ENCODE results near the gene NUDT15.
"Not testable (repeated sequence)": the region's sequence is repeated elsewhere in the genome, so short reads cannot be mapped to it uniquely, and the experiment has no call there.

NUDT15 gene

DNA sequence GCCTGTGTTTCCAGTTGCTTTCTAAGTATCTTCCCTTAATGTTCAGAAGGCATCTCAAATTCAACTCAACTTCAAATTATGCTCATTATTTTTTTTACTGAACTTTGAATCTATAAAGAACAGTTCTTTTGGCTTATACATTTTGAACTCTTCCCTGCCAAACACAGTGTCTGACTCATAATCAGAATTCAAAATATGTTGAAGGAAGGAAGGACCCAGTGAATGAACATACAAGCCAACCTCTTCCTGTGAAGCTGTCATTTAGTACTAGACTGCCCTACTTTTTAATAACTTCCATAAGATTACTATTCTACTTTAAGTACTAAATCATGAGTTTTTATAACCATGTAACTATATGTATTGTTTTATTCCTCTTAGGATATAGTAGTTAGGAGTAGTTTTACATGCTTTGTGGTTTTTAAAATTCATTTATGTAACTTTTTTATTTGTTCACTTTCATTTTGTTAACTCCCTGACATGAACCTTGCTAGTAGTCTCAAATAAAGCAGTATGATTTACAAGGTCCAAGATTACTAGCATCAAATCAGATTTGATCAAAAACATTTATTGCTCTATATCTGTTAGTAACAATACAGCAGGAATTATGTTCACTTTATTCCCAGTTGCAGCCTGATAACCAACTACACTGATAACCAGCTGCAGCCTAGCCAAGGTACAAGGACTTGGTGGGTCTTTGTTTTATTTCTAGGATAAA lies 6.4 kb downstream of the NUDT15 start:
- DNase-seq = no peak

- DNase-seq = no peak
These were observed 13.0 kb downstream of the NUDT15 start for GRCh38 chr13:48050550-48050949.

DNA sequence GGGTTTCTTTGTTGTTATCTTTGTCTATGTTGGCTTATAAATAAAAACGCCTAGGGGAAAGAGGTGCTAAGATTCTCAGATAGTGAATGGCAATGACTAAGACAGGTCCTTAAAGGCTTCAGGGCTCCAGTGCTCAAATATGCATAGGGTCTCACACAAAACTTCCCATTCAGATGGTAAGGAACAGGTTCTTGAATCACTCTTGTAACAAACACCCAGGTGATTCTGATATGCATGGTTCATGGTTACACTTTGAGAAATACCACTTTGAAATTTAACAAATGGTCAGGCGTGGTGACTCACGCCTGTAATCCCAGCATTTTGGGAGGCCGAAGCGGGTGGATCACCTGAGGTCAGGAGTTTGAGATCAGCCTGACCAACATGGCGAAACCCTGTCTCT lies 17.1 kb downstream of the NUDT15 start:
- DNase-seq = no peak

DNA sequence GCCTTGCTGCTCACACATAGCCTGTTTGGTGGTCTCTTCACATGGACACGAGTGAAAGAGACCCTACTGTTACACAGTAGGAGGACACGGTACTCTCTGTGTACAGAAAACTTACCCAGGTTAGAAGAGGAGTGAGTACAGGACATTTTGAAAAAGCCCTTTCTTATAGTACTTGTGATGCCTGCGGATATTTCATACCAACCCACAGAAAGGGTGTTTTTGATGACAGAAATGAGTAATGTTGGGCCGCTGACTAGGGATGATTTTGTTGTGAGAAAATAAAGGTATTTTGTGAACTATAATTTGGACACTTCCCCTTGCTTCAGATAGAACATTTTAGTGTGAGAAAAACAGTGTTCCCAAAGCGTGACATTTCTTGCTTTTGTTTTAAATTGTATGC lies 18.2 kb downstream of the NUDT15 start:
- DNase-seq = no peak

GRCh38 chr13:48058536-48058935 lies 21.0 kb downstream of the NUDT15 start:
- not testable (repeated sequence) for DNase-seq

- DNase-seq = not testable (repeated sequence)
These were observed 22.4 kb downstream of the NUDT15 start for GRCh38 chr13:48059951-48060350.

DNA sequence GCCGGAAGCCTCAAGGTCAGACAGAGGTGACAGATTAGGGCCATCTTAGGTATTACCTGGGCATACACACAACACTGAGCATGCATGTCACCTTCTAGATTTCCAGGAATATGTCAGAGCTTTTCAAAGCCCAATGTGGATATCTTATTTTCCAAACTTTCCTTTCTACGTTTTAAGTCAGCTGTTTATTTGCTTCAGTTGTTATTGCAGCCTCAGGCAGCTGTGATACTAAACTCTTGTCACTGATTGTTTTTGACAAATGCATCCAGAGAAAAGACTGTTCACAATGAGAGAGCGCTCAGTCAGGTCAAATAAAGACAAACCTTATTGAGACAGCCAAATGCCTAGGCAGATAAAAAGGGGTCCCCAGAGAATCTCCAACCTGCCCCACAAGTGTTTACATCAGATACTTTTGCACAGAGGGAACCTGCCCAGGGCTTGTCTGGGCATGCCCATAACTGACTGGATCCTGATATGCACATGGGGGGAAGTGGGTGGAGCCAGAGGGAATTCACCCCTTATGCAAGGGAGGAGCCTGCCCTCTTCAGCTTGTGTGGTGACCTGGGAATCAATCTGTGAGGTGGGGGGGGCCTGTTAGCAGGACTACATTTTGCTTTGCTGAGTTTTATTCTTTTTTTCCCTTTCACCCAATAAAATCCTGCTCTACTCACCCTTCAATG lies 28.9 kb downstream of the NUDT15 start:
- DNase-seq = peak; percentile 48

DNA sequence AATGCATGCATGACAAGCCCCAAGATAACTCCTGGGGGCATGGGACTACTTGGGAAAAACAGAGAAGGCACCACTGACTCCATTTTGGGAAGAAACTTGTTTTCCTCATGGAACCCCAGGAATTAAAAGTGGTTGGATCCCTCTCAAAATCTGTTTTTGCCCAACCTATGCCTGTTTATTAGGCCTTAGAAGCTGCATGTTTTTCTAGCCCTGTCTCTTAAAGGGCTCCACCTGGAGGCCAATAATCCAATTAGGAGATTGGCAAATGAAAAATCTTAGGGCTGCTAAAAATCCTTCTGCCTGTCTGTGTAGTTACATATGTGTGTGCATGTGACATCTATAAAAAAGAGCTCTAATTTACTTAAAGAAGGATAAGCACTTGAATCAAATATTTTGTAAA lies 30.5 kb downstream of the NUDT15 start:
- DNase-seq = no peak

- no peak for DNase-seq
These were observed 31.4 kb downstream of the NUDT15 start for GRCh38 chr13:48068952-48069351.

DNA sequence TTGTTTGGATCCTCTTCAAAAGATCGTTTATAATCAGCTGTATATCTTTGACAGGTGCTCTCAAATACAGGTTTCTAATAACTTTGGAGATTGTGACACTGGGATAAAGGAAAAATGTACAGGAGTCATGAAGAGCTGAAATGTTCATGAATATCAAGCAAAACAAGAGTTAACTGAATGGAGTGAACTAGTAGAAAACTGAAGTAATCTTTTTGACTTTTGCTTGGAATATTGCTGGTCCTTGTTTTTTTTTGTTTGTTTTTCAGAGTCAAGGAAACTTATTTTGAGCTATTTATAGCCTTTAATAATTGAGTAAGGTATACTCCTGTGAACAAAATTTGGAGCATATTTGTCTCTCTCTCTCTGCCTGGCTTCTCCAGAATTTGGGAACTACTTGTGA lies 32.0 kb downstream of the NUDT15 start:
- no peak for DNase-seq

- DNase-seq = no peak
These were observed 33.4 kb downstream of the NUDT15 start for GRCh38 chr13:48070942-48071341.

DNA sequence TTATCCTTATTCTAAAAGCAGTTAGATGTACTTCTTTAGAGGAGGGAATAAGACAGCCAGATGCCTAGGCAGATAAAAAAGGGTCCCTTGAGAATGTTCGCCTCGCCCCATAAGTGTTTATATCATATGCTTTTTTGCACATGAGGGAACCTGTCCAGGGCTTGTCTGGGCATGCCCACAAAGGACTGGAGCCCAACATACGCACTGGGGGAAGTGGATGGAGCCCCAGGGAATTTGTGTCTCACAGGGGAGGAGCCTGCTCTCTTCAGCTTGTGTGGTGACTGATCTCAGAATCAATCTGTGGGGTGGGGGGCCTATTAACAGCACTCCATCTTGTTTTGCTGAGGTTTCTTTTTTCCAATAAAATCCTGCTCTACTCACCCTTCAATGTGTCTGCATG lies 34.8 kb downstream of the NUDT15 start:
- DNase-seq = no peak

DNA sequence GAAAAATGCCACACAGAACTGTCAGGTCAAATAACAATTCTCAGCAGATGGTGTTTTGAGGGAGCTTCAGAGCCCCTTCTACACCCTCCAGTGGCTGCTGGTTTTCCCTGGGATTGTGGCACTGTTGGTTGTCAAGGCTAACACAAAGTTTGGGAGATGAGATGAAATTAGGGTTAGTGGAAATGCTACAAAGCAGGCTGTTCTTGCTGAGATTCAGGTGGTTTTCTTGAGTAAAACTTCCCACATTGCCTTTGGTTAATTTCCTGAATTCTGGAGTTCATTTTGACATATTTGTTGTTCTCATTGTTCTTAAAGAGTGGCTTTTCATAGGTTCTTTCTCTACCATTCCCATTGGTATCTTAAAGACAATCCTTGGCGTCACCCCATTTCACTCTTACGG lies 35.3 kb downstream of the NUDT15 start:
- DNase-seq = no peak

GRCh38 chr13:48074006-48074405 lies 36.5 kb downstream of the NUDT15 start:
- DNase-seq = no peak

- DNase-seq = no peak
These were observed 40.7 kb downstream of the NUDT15 start for GRCh38 chr13:48078251-48078656.

- no peak for DNase-seq
These were observed 44.2 kb downstream of the NUDT15 start for GRCh38 chr13:48081739-48082138.

DNA sequence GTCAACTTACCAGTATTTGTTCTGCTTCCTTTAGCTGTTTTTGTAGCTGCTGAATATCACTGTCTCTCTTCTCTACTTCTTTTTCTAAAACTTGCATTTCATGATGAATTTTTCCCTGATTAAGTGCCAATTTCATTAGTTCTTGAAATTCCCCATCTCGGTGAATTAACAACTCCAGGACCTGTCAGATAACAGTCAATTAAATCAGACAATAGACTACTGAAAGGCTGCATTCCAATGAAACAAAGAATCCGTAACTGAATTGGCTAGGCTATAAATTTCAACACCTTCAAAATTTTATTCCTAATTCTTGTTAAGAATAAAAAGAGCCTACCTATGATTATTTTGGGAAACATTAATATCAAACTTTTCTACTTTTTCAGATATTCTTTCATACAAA lies 48.7 kb downstream of the NUDT15 start:
- DNase-seq = no peak

DNA sequence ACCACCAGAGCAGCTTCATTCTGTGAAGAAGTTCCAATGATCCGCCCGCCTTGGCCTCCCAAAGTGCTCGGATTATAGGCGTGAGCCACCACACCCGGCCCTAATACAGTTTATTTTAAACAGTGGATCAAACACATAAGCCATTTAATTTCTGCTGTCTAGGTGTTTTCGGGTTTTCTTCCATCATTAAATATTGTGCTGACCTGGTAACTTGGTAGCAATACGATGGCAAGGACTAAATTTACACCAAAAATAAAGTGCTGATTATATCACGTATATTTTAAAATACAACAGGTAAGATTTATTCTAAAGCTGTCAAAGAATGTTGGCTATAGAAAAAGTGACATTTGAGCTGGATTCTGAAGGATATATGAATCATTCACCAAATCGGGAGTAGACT lies 56.1 kb downstream of the NUDT15 start:
- no peak for DNase-seq

- DNase-seq = peak; percentile 31
These were observed 56.9 kb downstream of the NUDT15 start for GRCh38 chr13:48094404-48094780.

DNA sequence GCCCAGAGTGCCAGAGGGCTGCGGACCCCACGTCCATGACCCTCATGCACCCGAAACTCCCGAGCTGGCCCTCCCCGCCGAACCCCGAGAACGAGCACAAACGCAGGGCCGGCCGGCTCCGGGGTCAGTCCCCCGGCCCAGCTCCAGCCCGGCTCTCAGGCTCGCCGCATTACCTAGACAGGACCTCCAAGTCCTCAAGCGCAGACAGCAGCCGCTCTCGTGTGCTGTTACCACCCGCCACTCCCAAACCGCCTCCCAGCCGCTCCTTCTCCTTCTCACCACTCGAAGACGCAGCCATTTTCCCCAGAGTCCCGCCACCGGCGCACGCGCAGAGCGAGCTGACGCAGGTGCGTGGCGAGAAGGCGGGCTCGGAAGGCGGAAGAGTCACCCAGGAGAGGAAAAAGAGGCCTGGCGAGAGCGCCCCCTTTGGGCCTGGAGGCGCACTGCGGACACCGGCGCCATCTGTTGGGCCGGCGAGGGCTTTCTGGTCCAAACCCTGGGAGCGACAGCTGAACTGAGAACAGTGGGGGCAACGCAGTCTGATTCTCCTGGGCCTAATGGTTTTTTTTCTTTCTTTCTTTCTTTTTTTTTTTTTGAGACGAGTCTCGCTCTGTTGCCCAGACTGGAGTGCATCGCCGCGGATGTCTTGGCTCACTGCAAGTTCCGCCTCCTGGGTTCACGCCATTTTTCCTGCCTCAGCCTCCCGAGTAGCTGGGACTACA lies 57.4 kb downstream of the NUDT15 start, which contains the start of gene MED4:
Gene MED4 (minus strand): TSS at position 324 of the 722 bp plus-strand sequence. CDS start 26 bp downstream, at position 298.
- peak; percentile 99 for DNase-seq

- DNase-seq = no peak
These were observed 59.1 kb downstream of the NUDT15 start for GRCh38 chr13:48096670-48097069.

All from activated CD4-positive, CD25-positive, alpha-beta regulatory T cell treated with anti-CD3 and anti-CD28 coated beads, Interleukin-2, amount 50 U/mL, for 72 hours (primary cell).